Glutamatergic neuron (in vitro differentiated cells): ENCODE measurements around the gene KCNMA1. TPM values are rescaled to one million over a fixed set of nuclear protein-coding genes. Genes with fewer than 3 reads are reported as not detected.

Experiments
- DNase-seq: peaks from one replicate; pipeline ENCODE4 v3.0.0; 2022
- H3K27ac Mint-ChIP-seq: one replicate; pipeline ENCODE4 v1.8.0; 2020; ENCODE audit warnings: mild to moderate bottlenecking, mixed read lengths, inconsistent platforms; ENCODE audit not compliant: unreplicated experiment
- H3K27me3 Mint-ChIP-seq: one replicate; pipeline ENCODE4 v1.8.0; 2020; ENCODE audit warnings: mild to moderate bottlenecking, moderate library complexity, mixed read lengths, inconsistent platforms; ENCODE audit not compliant: unreplicated experiment
- H3K36me3 Mint-ChIP-seq: one replicate; pipeline ENCODE4 v1.8.0; 2020; ENCODE audit warnings: mild to moderate bottlenecking, mixed read lengths, inconsistent platforms; ENCODE audit not compliant: unreplicated experiment
- H3K4me1 Mint-ChIP-seq: one replicate; pipeline ENCODE4 v1.8.0; 2020; ENCODE audit warnings: mild to moderate bottlenecking, low read depth, mixed read lengths, inconsistent platforms; ENCODE audit not compliant: unreplicated experiment
- H3K4me3 Mint-ChIP-seq: one replicate; pipeline ENCODE4 v1.8.0; 2020; ENCODE audit warnings: mild to moderate bottlenecking, mixed read lengths, inconsistent platforms; ENCODE audit not compliant: unreplicated experiment
- H3K9me3 Mint-ChIP-seq: one replicate; pipeline ENCODE4 v1.8.0; 2020; ENCODE audit warnings: mild to moderate bottlenecking, moderate library complexity, mixed read lengths, inconsistent platforms; ENCODE audit not compliant: unreplicated experiment
- total RNA-seq: library from RNA; stranded (reverse); fragmentation: NEBNext Ultra II Directional; extraction: Animal tissue kit (Norgen Biotek cat#: 25700); gene quantifications from one replicate; pipeline ENCODE4 v1.2.1, GENCODE V29; 2021; ENCODE audit not compliant: unreplicated experiment
- TF ChIP-seq, protein P1 (sequence below): fragments of 200-600 bp; sonication (generic); IDR thresholded peaks from one replicate; pipeline ENCODE4 v1.5.0; 2021; ENCODE audit not compliant: partially characterized antibody, unreplicated experiment

The KCNMA1 gene
- total RNA-seq, 1 donor from 2014 or later, result 3.2 TPM

DNA sequence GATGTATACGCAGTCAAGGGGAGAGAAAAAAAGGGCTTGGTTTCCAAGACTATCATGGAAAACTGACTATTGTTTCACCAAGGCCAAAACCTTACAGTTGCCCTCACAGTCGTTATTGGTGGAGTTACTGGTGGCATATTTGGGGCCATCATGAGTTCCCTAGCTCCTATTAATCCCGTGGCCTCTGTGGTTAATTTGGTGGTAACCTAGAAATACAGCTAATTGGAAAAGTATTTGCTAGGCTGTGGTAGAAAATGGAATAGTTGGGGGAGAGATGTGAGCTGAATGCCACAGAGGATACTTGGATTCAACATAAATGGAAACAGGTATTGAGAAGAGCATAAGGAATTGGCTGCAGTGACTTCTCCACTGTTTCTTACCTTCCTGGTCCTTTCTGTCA is 450.7 kb downstream of the KCNMA1 start:
- no peak overlapping the region for H3K4me3 Mint-ChIP-seq

DNA sequence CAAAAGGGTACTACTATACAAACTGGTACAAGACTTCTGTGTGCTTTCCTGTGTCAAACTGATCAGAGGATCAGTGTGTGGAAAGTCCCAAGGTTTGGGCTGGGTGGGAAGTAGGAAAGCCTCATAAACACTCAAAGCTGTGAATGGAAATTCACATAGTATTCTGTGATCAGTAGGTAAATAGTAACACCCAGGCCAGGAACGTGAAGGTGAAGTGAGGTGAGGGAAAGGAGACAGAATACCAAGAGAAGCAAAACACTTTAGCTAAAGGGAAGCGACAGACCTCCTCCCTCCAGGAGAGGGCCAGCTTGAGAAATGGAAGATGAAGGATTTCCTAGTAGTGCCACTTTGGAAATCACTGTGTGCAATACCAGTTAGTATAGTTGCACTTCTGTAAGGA is 451.9 kb downstream of the KCNMA1 start:
- Mint-ChIP-seq H3K9me3 (no peaks in the 10 kb centered on the region), H3K4me1 (peaks cover 2% of the 10 kb centered on the region), H3K27ac (no peak overlapping the region), H3K27me3 (no peaks in the 10 kb centered on the region), H3K4me3 (no peak overlapping the region), H3K36me3 (no peaks in the 10 kb centered on the region)
- TF ChIP-seq, protein P1, sequence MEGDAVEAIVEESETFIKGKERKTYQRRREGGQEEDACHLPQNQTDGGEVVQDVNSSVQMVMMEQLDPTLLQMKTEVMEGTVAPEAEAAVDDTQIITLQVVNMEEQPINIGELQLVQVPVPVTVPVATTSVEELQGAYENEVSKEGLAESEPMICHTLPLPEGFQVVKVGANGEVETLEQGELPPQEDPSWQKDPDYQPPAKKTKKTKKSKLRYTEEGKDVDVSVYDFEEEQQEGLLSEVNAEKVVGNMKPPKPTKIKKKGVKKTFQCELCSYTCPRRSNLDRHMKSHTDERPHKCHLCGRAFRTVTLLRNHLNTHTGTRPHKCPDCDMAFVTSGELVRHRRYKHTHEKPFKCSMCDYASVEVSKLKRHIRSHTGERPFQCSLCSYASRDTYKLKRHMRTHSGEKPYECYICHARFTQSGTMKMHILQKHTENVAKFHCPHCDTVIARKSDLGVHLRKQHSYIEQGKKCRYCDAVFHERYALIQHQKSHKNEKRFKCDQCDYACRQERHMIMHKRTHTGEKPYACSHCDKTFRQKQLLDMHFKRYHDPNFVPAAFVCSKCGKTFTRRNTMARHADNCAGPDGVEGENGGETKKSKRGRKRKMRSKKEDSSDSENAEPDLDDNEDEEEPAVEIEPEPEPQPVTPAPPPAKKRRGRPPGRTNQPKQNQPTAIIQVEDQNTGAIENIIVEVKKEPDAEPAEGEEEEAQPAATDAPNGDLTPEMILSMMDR, result no peak
- no peak for DNase-seq

More for the DNA sequence above, 450.7 kb downstream of the KCNMA1 start:
- Mint-ChIP-seq H3K36me3 (no peaks in the 10 kb centered on the region), H3K27ac (no peak overlapping the region), H3K9me3 (no peaks in the 10 kb centered on the region), H3K4me1 (peaks cover 2% of the 10 kb centered on the region), H3K27me3 (no peaks in the 10 kb centered on the region)
- DNase-seq, result no peak
- TF ChIP-seq, protein P1, result no peak

DNA sequence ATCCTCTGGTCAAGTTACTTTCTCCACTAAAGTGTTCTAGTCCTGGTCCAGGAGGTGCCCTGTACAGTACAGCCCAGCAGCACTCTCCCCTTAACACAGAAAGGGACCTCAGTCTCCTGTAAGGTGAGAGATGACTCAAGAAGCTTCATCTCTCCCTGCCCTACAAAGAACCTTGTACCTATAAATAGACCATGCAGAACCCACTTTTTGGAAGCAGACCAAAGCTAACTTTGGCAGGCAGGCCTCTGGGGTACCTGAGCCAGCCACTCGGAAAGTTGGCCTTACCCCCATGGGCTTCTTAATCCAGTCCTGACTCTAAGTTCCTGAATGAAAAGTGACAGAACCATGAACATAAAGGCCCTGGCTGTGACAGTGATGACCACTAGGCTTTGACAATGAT is 454.8 kb downstream of the KCNMA1 start:
- no peaks in the 10 kb centered on the region for H3K36me3 Mint-ChIP-seq
- H3K9me3 Mint-ChIP-seq, result no peaks in the 10 kb centered on the region
- H3K27ac Mint-ChIP-seq, result no peak overlapping the region
- H3K4me3 Mint-ChIP-seq, result no peak overlapping the region
- H3K27me3 Mint-ChIP-seq, result no peaks in the 10 kb centered on the region
- TF ChIP-seq, protein P1, result no peak
- DNase-seq, result no peak
- peaks cover 2% of the 10 kb centered on the region for H3K4me1 Mint-ChIP-seq

DNA sequence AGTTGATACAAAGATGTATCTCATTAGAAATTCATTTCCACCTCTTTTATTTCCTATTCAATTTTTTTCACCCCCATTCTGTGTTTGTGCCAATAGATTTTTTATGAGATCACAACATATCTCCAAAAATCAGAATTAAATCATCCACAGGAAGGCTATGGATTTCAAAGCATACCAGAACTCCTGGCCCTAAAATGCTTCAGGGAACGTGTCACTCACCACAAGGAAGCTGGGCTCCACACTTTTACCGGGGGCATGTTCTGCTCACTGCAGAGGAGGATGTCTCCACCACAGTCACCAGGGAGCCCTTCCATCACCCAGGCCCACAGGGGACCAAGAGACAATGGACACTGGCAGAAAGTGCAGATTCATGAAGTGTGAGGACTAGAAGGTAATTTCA is 456.8 kb downstream of the KCNMA1 start:
- H3K27ac Mint-ChIP-seq, result no peak overlapping the region
- H3K4me1 Mint-ChIP-seq, result peaks cover 2% of the 10 kb centered on the region
- H3K9me3 Mint-ChIP-seq, result peaks cover 1% of the 10 kb centered on the region
- H3K4me3 Mint-ChIP-seq, result no peak overlapping the region
- TF ChIP-seq, protein P1, result no peak
- DNase-seq, result no peak
- no peaks in the 10 kb centered on the region for H3K27me3 Mint-ChIP-seq
- H3K36me3 Mint-ChIP-seq, result no peaks in the 10 kb centered on the region

DNA sequence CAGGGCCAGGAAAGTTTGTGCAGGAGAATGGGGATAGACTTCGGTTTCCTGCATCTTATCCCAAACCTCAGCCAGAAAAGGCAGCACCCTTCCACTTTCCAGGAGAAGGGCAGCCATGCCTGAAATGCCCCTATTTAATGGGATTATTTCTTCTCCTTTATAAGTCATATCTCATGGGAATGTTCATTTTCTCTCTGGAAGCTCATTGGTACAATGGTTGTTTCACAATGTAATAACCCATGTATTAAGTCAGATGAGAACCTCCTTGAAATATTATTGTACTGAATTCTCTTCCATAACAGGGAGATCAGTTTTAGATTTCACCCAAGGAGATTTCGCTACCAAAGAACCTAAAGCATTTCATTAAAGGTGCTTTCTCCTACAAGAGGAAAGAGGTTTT is 457.5 kb downstream of the KCNMA1 start:
- H3K36me3 Mint-ChIP-seq, result no peaks in the 10 kb centered on the region
- H3K9me3 Mint-ChIP-seq, result peaks cover 1% of the 10 kb centered on the region
- H3K27ac Mint-ChIP-seq, result no peak overlapping the region
- peaks cover 2% of the 10 kb centered on the region for H3K4me1 Mint-ChIP-seq
- TF ChIP-seq, protein P1, result no peak
- no peak for DNase-seq
- no peaks in the 10 kb centered on the region for H3K27me3 Mint-ChIP-seq
- no peak overlapping the region for H3K4me3 Mint-ChIP-seq
